A172 (cell line): ENCODE measurements around the gene CTSL. TPM values are rescaled to one million over a fixed set of nuclear protein-coding genes. Genes with fewer than 3 reads are reported as not detected.
"Not testable (repeated sequence)": the region's sequence is repeated elsewhere in the genome, so short reads cannot be mapped to it uniquely, and the experiment has no call there.

Source experiments
- DNase-seq: peaks from one replicate; pipeline ENCODE4 v3.0.0-alpha.2; 2015; ENCODE audit warnings: low spot score
- total RNA-seq: library from RNA; depleted of rRNA; stranded (reverse); fragments of >200 nt; shearing (Covaris generic); gene quantifications from 2 replicates; pipeline ENCODE4 v1.2.3, GENCODE V29; 2014

The CTSL gene
- total RNA-seq, 1 experiment from 2014 or later = 350 TPM

- DNase-seq = no peak
Observed at GRCh38 chr9:87720173-87720572, 5.7 kb upstream of the CTSL start.

DNA sequence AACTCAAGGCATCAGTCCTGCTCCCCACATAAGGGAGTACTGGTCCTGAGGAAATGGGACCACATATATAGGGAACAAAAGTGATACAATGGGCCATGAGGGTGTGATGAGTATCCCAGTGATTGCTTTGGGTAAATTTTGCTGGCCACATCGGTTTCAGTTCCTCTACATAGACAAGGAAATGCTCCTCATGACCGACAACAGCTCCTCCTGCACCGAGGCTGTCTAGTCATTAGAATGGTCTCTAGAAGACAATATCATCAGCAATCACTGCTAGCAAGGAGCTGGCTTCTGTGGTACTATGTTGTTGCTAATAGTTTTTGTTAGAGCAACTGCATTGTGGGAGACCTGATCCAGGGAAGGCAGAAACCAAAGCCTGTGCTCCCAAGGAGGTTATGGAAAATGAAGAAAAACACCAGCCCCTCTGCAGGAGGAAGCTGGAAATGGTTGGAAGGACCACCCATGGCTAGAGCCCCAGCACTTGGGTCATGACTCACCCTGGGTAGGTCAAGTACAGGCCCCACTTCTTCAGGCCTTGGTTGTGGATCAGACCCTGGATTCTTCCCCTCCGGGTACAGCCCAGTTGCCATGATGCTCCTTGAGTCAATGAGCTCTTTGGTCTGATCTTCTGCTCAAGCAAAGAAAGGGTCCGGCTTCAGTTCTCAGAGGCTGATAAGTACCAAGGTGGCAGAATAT lies 3.4 kb upstream of the CTSL start:
- DNase-seq = no peak

DNA sequence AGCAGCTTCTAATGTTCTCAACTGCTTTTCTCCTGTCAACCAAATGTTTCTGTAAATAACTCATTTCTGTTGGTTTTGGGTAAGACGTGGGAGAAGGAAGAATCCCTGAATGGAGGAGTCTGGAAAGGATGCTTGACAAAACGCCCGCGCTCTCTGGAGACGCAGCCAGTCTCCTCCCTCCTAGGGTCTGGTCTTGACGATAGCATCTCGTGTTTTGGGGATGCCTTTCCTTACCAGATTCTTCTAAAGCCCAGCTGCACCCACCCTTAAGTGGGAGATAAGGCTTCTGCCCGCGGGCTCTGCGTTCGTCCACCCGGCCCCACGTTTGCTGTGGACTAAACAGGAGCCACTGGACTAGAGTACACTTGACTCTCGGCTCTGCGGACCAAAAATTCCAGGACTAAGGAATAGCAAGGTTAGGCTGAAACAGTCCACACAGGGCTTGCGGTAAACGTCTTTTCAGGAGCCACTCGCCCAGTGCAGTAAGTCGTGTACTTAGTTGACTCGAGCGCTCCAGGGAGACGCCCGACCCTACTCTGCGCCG lies 491 bp upstream of the CTSL start:
- DNase-seq = no peak

- no peak for DNase-seq
Observed at GRCh38 chr9:87729246-87729645, 3.3 kb downstream of the CTSL start.

DNA sequence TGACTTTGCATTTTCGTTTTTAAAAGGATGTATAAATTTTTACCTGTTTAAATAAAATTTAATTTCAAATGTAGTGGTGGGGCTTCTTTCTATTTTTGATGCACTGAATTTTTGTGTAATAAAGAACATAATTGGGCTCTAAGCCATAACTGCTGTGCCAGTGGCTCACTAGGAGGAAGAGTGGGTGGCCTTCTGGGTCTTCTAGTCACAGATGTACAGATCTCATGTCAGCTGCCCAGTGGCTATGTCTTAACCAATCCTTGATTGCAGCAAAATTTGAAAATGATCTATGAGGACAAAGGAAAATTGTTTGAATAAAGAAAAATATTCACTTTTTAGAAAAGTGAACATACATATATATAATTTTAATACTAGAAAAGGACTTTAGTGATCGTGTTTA lies 5.4 kb downstream of the CTSL start:
- no peak for DNase-seq

DNA sequence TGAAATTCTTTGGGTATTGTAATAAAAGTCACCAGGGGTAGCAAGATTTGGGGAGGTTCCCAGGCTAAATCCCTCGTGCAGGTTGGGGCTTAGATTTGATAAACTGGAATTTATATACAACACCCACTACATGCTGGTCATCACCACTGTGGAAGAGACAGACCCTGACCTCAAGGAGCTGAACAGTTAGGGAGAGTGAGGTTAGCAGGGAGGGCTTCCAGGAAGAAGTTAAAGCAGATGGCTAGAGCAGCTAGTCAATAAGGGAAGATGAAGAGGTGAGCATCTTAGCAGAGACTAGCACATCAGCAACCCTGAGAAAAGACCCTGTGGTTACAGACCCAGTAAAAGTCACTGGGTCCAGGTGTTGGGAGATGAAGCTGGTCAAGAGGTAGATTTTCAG lies 6.4 kb downstream of the CTSL start:
- DNase-seq = no peak

DNA sequence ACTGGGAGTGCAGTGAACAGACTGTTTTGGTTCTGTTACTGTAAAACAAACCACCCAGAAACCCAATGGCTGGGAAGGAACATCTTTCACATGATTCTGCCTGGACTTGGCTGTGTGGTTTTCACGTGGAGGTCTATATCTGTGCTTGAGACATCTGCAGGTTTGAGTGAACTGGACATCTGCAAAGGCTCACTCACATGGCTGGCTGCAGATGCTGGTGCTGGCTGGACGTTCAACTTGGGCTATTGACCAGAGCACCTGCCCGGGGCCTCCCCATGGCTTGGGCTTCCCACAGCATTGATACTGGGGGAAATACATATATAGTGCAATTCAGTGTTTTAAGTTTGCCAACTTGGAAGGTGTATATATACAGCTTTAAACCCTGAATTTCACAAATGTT lies 6.8 kb downstream of the CTSL start:
- DNase-seq = no peak

GRCh38 chr9:87733273-87734052 lies 7.5 kb downstream of the CTSL start:
- no peak for DNase-seq

- DNase-seq = no peak
Observed at GRCh38 chr9:87734106-87734505, 8.2 kb downstream of the CTSL start.

- no peak for DNase-seq
Observed at GRCh38 chr9:87739546-87739945, 13.6 kb downstream of the CTSL start.

- DNase-seq = no peak
Observed at GRCh38 chr9:87740209-87740608, 14.3 kb downstream of the CTSL start.

DNA sequence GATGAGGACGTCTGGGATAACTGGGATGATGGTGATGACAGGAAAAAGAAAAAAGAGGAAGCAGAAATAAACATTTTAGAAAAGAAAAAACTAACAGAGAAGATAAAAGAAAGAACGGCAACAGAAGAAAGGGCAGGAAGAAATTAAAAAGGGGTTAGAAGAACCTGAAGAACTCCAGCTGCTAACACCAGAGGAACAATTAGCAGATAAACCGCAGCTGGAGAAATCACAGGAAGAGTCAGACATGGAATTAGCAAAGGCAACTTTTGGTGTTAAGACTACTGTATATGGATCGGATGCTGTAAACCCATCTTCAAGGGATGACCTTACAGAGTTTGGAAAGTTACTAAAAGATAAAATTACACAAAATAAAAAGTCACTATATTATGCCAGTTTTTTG lies 15.4 kb downstream of the CTSL start:
- no peak for DNase-seq

DNA sequence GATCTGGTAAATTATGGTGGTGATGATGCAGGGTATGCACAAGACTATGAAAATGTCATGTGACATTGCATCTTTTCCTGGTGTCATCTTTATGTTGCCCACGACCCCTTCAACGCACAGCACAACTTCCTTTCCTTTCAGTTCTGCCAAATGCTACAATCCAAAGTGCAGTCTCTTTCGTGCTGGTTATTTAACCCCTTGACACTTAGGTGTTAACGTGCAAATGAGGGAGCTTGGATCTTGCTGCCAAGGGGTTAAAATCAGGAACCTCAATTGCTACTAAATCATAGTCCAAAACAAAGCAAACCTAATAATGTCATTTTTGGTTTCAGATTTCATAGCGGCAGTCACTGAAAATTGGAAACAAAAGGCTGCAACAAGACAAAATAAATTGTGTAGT lies 16.0 kb downstream of the CTSL start:
- DNase-seq = no peak

DNA sequence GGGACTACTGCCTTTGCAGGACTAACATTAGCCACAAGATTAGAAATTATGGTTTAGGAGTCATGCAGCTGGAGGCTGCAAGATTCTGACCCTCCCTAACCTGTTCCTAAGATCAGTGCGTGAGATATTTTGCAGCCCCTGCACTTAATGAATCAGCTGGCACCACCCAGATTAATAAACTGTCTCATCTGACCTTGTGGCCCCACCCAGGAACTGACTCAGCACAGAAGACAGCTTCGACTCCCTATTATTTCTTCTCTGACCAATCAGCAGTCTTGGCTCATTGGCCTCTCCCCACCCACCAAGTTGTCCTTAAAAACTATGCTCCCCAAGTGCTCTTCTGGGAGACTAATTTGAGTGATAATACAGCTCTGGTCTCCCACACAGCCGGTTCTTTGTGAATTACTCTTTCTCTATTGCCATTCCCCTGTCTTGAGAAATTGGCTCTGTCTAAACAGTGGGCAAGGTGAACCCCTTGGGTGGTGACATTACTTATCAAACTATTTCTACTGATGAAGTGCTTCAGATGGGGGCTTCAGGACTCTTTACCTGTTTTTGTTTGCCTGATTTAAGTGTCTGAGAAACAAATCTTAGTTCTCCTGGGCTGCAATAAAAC lies 17.0 kb downstream of the CTSL start:
- DNase-seq = peak; percentile 56

GRCh38 chr9:87744247-87744646 lies 18.3 kb downstream of the CTSL start:
- not testable (repeated sequence) for DNase-seq

DNA sequence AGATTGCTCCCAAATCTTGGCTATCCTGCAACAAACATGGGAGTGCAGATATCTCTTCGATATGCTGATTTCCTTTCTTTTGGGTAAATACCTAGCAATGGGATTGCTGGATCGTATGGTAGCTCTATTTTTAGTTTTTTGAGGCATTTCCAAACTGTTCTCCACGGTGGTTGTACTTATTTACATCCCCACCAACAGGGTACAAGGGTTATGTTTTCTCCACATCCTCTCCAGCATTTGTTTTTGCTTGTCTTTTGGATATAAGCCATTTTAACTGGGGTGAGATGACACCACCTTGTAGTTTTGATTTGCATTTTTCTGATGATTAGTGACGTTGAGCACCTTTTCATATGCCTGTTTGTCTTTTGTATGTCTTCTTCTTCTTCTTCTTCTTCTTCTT lies 20.3 kb downstream of the CTSL start:
- DNase-seq = no peak

- no peak for DNase-seq
Observed at GRCh38 chr9:87748881-87749280, 23.0 kb downstream of the CTSL start.

DNA sequence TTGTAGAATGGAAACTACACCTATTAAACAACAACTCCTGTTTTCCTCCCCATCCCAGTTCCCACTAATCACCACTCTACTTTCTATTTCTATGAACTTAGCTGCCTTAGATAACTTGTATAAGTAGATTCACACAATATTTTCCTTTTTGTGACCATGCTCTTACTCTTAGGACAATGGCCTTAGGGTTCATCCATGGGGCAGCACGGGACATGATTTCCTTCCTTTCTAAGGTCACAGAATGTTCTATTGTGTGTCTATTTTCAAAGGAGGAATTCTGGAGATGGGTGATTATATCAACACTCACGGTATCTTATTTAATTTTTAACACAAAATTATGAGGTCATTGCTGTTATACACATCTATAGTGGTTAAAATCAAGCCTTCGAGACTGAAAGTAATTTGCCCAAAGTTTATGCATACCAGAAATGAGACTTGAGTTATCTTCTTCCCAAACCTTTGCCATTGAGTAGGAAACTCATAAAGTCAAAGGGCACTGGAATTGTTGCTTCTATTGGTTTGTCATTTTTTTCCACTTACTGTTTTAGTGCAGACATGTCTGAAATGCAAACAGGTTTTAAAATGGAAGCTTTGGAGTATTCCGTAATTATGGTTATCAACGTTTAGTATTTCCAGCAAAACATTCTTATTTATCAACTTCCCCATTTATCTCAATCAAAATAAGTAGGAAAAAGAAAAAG lies 23.6 kb downstream of the CTSL start:
- no peak for DNase-seq

- no peak for DNase-seq
Observed at GRCh38 chr9:87750726-87751125, 24.8 kb downstream of the CTSL start.

- DNase-seq = no peak
Observed at GRCh38 chr9:87751423-87751822, 25.5 kb downstream of the CTSL start.

DNA sequence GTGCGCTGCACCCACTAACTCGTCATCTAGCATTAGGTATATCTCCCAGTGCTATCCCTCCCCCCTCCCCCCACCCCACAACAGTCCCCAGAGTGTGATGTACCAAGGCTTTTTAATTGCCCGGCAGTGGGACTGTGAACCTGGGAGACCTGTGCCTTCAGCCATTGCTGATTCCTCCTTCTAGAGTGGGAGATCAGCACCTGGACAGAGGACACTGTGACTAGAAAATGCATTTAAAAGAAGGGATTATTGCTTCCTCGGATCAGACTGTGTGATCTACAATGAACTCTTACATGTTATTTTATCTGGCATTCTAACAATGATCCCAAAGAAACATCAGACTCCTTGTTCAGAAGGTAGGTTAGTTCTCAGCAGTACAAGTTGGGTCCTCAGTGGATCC lies 25.9 kb downstream of the CTSL start:
- no peak for DNase-seq

GRCh38 chr9:87753313-87753712 lies 27.4 kb downstream of the CTSL start:
- DNase-seq = no peak
